ENCODE measurements around the gene MAP3K12. TPM values are rescaled to one million over a fixed set of nuclear protein-coding genes. Genes with fewer than 3 reads are reported as not detected.

The MAP3K12 gene
- polyA plus RNA-seq, 1 experiment, result 35.7 TPM

DNA sequence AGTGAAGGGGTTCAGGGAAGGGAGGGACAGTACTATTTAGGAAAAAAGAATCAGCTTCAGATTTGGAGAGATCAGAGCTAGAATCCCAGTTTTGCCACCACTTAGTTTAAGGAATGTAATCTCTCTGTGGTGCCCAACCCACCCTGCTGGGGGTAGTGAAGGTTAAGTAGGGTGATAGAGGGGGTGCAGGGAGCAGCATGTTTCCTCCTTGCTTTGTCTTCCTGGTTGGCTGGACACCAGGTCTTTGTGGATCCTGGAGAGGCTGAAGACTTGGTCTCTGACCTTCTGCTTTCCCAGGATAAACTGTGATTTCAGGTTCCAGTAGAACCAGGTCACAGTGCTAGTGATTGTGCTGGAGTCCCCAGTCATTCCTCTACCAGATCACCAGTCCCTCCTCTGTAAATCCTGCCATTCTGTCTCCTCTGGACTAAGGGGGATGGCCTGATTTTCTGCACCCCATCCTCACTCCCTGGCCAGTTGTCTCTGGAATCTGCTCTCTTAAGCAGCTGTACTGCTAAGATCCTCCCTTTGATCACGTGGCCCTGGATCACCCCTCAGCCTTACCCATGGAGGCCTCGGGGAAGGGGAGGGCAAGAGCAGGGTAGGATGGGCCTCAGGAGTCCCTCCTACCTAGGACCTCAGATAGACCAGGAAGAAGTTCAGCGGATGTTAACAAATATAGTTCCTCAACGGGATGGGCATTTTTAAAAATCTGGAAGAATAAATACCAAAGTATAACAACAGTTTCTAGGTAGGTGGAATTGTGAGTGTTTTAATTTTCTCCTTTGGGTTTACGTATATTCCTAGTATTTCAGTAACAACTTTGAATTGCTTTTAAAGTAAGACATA is 3.1 kb downstream of the MAP3K12 start:
- Histone ChIP-seq H3K9me3 (ENCODE audit: control insufficient read depth, insufficient read depth, low read length) (no peaks in the 10 kb centered on the region), H3K27me3 (ENCODE audit: control insufficient read depth, insufficient read depth, low read length) (no peaks in the 10 kb centered on the region), H3K27ac (ENCODE audit: low read depth, low read length) (peak overlapping the region; percentile 47), H3K4me3 (ENCODE audit: low read depth, low read length) (peak overlapping the region; percentile 18; the same call in 1 of the 2 replicates)
- ChIA-PET CTCF (interaction anchor here (1.2 kb wide), 1 partner anchor 144 kb away, joined by 3 read pairs; no protein-coding TSS in a partner anchor), POLR2A (interaction anchor here (1.0 to 1.3 kb wide), 3 partner anchors 14 to 55 kb away, joined by 3 to 4 read pairs (median 3); partner anchors contain the start of gene PRR13)
- TF ChIP-seq CTCF (IDR thresholded peaks at IDR 0.05; ENCODE audit: low read depth, low read length), result no peak
- DNase-seq (ENCODE audit: low read depth, low spot score), result peak; percentile 71

DNA sequence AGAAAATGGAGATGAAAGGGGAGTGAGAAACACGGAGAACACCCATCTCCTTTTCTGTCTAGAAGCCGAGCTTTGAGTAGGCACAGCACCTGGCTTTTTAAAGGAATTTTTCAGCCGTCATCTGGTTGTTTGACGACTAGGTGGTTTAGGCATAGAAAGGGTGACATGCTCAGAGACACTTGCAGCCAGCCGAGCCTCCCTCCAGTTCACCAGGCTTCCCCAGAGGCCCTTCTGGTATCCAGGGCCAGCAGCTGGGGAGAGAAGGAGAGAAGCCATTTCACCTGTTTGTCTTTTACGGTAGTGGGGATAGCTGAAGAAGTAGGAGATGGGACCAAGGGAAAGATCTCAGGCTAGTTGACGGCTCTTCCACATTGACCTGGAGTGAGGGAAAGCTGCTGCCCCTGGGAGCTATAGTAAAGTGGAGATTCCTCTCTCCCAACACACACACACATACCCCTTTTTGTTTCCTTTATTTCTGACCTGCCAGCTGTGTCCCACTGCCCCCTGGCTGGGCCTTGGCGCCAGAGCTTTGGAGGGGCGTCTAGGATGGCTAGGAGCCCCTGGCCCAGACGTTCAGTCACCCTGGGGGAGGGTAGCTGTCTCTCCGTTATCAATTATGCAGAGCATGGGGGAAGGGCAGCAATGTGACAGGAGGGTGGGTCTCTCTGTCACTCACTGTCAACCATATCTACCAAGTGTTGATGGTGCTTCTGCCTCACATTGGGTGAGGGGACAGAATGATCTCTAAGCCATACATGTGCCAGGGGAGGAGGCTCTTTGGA is 5.5 kb downstream of the MAP3K12 start:
- CTCF ChIA-PET, result interaction anchor here (0.6 to 2.1 kb wide), 4 partner anchors 15 to 173 kb away, joined by 3 to 5 read pairs (median 4); no protein-coding TSS in a partner anchor
- DNase-seq (ENCODE audit: low read depth, low spot score), result no peak
- POLR2A ChIA-PET, result interaction anchor here (1.7 kb wide), 1 partner anchor 12 kb away, joined by 7 read pairs; no protein-coding TSS in a partner anchor
- no peaks in the 10 kb centered on the region for H3K27me3 ChIP-seq (ENCODE audit: control insufficient read depth, insufficient read depth, low read length)
- TF ChIP-seq CTCF (IDR thresholded peaks at IDR 0.05; ENCODE audit: low read depth, low read length), result no peak
- H3K4me3 ChIP-seq (ENCODE audit: low read depth, low read length), result peak overlapping the region; percentile 60
- H3K27ac ChIP-seq (ENCODE audit: low read depth, low read length), result peak overlapping the region; percentile 65
- no peaks in the 10 kb centered on the region for H3K9me3 ChIP-seq (ENCODE audit: control insufficient read depth, insufficient read depth, low read length)

DNA sequence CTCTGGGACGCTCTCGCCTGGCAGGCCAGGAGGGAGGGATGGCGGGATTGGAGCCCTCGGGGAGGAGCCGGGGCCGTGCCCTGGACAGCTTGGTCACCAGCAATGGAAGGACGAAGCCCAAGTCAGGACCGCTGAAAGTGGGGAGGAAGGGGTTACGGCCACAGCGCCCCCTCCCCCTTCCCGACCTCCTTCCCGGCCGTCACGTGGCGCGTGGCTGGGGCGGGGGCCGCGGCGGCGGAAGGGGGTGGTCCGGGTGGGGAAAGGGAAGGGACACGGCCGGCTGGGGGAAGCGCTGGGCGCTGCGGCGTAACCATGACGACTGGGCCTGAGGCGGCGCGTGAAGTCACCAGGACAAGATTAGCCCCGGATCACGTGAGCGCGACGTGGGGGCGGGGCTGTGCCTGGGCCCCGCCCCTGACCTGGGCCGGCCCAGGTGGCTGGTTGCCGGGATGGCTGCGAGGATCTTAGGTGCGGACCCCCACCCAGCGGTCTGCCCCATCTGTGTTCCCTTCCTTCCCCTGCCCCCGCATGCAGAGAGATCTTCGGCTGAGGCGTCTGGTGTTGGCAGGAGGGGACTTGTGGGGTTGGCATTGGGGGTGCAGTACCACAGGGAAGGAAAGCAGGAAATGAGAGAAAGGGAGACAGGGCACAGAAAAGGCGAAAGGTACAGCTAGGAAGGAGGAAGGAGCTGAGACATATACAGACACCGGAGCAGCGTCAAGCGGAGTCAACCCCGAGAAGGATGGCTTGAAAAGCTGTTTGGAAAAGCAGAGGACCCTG is 6.2 kb downstream of the MAP3K12 start:
- no peaks in the 10 kb centered on the region for H3K27me3 ChIP-seq (ENCODE audit: control insufficient read depth, insufficient read depth, low read length)
- no peak for TF ChIP-seq CTCF (IDR thresholded peaks at IDR 0.05; ENCODE audit: low read depth, low read length)
- POLR2A ChIA-PET, result interaction anchor here (1.1 to 1.7 kb wide), 5 partner anchors 7 to 21 kb away, joined by 4 to 14 read pairs (median 7); partner anchors contain the start of gene TARBP2
- no peaks in the 10 kb centered on the region for H3K9me3 ChIP-seq (ENCODE audit: control insufficient read depth, insufficient read depth, low read length)
- H3K4me3 ChIP-seq (ENCODE audit: low read depth, low read length), result peak overlapping the region; percentile 60
- CTCF ChIA-PET, result interaction anchor here (1.7 to 2.1 kb wide), 2 partner anchors 16 to 171 kb away, joined by 4 to 5 read pairs; no protein-coding TSS in a partner anchor
- peak overlapping the region; percentile 65 for H3K27ac ChIP-seq (ENCODE audit: low read depth, low read length)
- no peak for DNase-seq (ENCODE audit: low read depth, low spot score)

- ChIA-PET POLR2A (interaction anchor here (1.1 to 1.5 kb wide), 4 partner anchors 8 to 20 kb away, joined by 4 to 14 read pairs (median 6); partner anchors contain the start of gene TARBP2), CTCF (interaction anchor here (0.6 to 1.1 kb wide), 2 partner anchors 170 to 312 kb away, joined by 3 to 5 read pairs; partner anchors contain the start of genes AAAS and ZNF740)
- Histone ChIP-seq H3K27ac (ENCODE audit: low read depth, low read length) (no peak overlapping the region), H3K27me3 (ENCODE audit: control insufficient read depth, insufficient read depth, low read length) (no peaks in the 10 kb centered on the region), H3K9me3 (ENCODE audit: control insufficient read depth, insufficient read depth, low read length) (no peaks in the 10 kb centered on the region), H3K4me3 (ENCODE audit: low read depth, low read length) (peak overlapping the region; percentile 60)
- no peak for DNase-seq (ENCODE audit: low read depth, low spot score)
- no peak for TF ChIP-seq CTCF (IDR thresholded peaks at IDR 0.05; ENCODE audit: low read depth, low read length)
Observed at GRCh38 chr12:53492188-53492587, 7.1 kb downstream of the MAP3K12 start.

All from AG04450 (cell line).